NCI-H748 treated with DMSO at 0.1 percent for 48 hours (cell line): ENCODE data around the gene SIK3.
"Not testable (repeated sequence)": the region's sequence is repeated elsewhere in the genome, so short reads cannot be mapped to it uniquely, and the experiment has no call there.

Source experiments
- DNase-seq: peaks from one replicate; lab custom pipeline; 2025; lab: John Stamatoyannopoulos, UW

The SIK3 gene

DNA sequence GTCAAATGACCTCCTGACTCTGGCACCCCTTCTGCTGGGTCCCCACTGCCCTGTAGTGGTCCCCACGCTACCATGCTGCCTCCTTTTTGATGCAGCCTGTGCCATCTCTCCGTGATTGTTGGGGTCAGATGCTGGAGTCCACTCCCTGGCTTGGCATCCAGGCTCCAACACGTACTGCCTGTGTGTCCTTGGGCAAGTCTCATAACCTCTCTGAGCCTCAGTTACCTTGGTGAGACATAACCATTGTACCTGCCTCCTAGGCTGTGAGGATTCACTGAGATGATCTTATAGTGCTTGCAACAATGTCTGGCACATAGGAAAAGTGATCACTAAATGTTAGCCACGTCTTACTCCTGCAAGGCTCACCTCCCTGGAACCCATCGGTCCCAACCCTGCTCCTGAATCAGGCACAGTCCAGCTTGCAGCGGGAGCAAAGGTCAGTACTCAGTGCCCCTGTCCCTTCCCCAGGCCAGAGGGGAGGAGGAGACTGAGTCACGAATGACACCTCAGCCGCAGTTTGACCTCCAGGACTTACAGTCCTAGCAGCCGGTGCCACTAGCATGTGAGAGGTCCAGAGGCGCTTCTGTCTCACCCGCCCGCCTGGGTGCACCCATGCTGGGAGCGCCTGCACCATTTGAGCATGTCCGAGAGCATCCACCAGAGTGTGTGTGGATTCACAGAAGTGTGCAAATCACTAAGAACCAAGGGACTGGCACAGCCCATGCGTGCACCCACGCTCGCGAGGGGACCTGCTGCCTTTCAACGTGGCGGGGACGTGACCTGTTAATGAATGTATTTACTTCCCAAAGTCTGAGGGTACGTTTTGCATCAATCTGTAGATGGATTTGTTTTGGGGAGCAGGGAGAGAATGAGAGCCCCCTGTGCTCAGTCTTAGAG lies 272.1 kb downstream of the SIK3 start:
- DNase-seq = no peak

DNA sequence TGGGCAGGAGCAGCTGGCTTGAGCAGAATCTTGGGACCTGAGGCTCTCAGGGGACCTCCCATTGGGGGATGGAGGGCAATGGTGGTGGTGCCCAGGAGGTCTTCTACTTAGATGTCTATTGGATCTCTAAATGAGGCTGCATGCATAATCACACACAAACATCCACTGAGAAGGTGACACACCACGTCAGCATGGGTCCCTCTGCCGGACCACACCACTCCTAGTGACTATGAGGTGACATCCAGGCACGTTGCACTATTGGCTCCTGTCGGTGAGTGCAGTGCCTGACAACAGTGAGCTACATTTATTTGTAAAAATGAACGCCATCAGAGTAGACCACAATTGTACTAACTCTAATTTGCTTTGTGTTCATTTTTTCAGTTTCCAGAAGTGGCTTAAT lies 272.8 kb downstream of the SIK3 start:
- DNase-seq = no peak

DNA sequence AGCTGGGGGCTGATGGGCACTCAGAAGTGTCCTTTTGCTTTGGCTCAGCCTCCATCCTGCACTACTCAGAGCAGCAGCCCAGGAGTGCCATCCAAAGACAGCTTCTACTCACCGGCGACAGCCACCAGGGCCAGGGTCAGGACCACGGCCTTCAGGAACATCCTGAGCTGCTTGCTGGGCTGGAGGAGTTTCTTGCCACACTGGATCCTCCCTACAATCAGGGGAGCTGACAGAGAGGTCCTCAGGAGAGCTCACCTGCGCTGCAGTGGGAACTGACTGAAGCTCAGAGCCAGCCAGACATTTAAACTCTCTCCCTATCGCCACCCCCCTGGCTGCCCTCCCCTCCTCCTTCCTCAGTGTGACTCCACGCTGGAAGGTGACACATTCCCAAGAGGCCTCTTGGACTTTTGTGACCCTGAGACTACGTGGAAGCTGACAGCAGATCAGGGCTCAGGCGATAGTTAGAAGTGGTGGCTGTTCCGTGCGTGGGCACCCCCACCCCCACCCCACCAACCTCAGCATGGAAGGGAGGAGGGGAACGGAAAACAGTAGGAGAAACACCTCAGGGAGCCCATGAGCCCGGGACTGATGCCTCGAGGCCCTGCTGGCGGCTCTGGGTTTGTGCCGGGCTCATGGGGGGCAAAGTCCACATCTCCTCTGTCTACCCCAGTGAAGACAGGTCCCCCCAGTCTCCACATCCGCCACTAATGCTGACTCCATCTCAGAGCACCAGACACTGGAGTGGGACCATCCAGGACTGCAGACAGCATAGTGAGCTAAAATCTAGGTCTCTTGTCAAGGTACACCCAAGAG lies 275.0 kb downstream of the SIK3 start, which contains the start of gene APOA4:
TSS of gene APOA4 (minus strand) at position 274 of the 813 bp plus-strand sequence. CDS start at position 161, 113 bp downstream.
- DNase-seq = no peak

DNA sequence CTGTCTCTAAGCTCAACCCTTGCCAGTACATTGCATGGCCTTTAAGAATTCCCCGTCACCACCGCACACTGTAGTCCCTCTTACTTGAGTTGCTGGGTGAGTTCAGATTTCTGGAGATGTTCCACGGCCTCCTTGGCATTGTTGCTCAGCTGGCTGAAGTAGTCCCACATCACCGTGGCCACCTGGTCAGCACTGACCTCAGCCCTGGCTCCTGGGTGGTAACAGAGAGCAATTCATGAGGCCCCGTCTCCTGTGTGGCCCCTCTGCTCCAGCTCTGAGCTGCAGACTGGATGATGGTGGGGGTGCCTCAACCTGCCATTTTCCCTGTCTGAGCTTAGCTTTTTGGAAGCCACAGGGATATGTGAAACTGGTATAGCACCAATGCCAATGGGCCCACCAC lies 275.7 kb downstream of the SIK3 start:
- no peak for DNase-seq

DNA sequence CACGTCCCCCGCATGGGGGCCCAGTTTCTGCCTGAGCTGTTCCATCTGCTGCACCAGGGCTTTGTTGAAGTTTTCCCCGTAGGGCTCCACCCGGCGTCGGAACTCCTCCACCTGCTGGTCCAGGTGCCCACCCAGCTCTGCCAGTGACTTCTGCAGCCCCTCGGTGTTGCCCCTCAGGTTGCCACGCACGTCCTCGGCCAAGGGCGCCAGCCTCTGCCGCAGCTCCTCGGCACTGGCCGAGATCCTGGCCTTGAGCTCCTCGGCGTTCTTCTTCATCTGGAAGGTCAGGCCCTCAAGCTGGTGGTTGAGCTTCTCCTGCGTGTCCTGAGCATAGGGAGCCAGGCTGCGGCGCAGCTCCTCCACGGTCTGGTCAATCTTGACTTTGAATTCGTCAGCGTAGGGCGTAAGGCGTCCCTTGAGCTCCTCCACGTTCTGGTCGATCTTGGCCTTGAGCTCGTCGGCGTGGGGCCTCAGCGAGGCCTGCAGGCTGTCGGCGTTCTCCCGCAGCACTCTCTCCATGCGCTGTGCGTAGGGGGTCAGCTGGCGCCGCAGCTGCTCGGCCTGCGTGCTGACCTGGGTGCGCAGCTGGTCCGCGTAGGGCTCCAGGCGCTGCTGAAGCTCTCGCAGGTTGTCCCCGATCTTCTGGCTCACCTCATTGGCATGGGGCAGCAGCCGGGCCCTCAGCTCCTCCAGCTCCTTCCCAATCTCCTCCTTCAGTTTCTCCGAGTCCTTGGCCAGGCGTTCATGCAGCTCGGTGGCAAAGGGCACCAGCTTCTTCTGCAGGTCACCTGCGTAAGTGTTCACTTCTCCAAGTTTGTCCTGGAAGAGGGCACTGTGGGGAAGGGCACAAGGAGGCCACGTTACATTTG lies 276.9 kb downstream of the SIK3 start:
- no peak for DNase-seq

DNA sequence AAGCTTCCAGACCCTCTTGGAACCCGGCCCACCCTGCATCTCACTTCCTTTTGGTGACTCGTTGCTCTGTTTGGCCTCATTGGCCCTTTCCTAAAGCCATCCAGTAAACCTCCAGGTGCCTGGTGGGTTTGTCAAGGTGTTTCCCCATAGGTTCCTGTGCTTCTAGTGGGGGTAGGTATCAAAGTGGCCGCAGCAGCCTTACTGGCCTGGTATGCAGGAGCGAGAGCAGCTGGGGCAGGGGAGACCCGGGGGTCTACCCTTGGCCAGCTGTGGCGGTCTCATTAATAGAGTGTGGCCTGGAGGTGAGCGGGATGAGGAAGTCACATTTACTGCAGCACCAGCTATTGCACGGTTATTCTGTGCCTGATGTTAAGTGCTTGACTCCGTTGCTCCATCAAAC lies 279.2 kb downstream of the SIK3 start:
- DNase-seq = no peak

DNA sequence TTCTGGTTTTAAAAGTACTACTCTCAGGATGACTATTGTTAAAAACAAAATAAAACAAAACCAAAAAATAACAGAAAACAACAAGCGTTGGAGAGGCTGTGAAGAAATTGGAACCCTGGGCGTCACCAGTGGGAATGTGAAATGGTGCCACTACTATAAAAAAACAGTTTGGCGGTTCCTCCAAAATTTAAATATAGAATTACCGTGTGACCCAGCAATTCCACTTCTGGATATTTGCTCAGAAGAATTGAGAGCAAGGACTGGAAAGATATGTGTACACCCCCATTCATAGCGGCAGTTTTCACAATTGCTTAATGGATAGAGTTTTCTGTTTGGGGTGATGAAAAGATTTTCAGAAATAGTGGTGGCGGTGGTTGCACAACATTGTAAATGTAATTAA lies 283.7 kb downstream of the SIK3 start:
- no peak for DNase-seq

DNA sequence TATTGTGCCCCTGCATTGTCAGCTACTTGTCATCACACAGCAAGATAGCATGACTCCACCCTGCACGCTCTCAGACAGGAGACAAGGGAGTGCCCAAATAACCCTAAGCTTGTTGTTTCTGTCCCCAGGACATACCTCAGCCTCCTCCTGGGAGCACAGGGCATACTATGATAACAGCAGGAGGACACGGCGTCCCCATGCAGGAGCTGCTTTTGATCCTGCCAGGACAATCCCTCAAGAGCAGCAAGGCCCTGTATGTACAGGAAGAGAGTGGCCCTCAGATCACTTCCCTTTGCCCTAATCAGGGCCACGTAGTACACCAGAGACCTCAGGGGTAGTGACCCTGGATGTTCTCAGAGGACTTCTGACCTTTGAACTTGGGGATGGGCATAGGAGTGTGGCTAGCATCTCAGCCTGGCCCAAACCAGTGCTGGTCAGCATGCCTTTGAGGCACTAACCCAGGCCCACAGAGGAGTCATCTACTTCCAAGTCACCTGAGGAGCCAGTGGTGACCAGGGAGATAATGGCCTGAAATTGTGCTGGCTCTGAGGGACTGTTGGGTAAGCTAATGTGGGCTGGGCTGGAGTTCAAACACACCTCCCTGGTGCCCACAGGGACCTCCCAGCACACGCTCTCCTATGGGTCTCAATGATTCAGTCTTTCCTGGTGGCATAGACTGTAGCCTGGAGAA lies 284.3 kb downstream of the SIK3 start:
- DNase-seq = no peak

DNA sequence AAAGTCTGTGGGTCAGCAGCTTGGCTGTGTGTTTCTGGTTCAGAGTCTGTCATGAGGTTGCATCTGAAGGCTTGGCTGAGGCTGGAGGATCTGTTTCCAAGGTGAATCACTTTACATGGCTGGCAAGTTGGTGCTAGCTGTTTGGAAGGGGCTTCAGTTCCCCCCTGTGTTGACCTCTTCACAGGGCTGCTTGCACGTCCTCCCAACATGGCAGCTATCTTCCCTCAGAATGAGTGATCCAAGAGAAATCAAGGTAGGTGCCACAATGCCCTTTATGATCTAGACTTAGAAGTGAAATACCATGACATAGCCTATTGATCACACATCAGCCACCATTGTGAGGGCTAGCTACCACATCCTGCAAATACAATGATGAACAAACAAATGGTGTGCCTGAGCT lies 285.1 kb downstream of the SIK3 start:
- DNase-seq = no peak

DNA sequence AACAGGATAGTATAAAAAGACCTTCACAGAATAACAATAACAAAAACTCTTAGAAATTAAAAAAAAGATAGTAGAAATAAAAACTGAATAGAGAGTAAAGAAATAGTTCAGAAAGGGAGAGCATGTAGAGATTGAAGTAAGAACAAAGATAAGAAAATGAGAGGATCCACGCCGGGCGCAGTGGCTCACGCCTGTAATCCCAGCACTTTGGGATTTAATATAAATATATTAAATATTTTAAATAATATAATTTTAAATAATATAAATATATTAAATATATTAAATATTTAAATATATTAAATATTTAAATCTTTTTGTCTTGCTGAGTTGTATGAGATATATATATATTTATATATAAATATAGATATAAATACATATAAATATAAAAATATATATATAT lies 286.1 kb downstream of the SIK3 start:
- no peak for DNase-seq

DNA sequence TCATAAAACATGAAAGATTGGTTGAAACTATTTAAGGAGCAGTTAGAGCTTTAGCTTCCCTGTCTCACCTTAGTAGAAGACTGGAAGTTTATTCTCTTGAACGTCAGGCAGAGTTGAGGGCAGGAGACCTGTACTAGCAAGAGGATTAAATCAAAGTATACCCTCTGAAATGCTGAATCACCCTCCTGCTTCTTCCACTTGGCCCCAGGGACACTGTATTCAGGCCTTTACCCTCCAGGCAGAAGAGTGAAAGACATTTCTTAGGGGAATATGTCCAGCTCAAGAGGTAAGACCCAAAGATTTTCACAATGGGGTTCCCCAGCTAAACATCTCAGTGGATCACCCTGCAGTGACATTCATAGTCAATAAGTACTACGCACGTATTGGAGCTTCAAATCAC lies 287.0 kb downstream of the SIK3 start:
- DNase-seq = no peak

DNA sequence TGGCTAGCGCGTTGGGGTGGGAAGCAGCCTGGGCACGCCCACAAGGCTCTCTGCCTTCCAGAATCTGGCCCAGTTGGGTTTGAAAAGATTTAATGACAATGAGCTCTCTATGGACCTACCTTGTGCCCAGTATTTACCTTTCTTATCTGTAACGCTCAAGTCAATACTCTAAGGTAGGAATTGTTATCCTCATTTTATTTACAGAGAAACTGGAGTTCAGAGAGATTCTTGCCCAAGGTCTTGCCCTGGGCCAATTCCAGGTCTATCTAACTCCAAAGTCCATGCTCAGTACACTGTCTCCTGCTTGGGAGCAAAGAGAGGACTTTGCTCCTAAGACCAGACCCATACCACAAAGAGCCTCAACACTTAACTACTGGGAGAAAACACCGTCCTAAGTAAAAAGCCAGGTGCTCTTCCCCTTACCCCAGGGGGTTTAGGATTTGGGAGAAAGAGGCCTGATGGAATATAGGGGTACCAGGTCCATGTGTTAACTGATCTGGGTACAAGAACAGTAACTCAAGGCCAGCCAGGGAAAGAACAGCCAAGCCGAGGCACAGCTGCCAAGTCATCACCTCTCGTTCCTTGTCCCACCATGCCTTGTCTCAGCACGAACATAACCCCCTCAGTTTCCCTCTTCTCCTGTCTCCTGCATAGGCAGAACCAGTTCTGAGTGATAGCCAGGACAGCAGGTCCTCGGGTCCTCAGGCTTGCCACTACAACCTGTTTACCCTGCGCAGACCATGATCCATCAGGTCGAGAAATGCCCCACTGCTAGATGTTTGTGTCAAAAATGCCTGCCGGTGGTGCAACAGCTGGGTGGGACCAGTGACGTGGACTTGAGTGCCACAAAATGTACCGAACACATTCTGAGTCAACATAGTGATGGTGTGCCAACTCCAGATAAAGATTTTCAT lies 289.7 kb downstream of the SIK3 start:
- no peak for DNase-seq

DNA sequence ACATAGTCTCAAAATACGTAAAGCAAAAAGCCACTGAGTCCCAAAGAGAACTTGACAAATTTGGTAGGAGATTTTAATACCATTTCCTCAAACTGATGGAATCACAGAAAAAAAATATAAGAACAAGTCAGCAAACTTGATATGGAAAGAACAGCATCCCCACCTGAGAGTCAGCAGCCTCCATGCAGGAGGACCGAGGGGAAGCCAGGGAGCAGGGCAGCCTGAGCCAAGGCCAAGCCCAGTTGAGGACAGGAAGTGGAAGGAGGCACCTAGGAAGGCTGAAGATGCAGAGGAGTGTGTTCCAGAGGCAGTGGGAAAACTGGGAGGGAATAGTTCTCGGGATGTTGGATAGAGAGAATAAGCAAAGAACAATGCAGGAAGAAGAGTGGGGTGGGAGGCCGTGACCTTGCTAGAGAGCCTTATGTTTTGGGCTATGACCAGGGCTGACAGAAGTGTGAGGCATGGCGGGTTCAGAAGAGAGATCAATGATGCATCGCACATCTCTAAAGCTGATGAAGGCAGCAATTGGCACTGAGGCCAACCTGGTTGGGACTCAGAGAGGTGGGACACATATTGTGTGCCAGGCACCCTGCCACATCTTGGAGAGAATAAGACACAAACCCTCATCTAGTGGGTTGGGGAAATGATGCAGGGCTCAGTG lies 290.5 kb downstream of the SIK3 start:
- no peak for DNase-seq

DNA sequence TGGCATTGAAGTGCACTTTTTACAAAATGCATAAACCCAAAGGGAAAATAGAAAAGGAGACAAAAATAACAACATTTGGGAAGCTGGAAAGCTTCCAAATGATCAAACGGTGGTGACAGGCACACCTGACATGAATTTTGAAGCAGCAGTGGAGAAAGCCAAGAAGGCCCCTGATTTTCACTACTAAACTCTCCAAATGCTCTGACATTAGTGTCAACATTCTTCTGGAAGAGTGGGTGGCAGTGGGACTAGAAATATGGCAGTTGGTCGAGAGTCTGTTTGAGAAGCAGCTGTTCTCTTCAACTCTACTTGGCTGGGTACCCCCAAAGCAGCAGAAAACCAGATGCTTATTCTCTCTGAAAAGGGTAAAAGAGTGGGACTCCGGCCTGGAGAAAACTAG lies 294.2 kb downstream of the SIK3 start:
- DNase-seq = no peak

DNA sequence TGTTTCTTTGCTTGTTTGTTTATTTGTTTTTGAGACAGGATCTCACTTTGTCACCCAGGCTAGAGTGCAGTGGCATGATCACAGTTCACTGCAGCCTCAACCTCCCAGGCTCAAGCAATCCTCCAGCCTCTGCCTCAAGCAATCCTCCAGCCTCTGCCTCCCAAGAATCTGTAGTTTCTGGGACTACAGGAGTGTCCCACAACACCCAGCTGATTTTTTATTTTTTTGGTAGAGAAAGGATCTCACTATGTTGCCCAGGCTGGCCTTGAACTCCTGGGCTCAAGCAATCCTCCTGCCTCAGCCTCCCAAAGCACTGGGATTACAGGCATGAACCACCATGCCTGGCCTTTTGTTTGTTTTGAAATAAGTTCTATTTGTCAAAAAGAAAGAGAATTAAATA lies 296.6 kb downstream of the SIK3 start:
- DNase-seq = not testable (repeated sequence)

DNA sequence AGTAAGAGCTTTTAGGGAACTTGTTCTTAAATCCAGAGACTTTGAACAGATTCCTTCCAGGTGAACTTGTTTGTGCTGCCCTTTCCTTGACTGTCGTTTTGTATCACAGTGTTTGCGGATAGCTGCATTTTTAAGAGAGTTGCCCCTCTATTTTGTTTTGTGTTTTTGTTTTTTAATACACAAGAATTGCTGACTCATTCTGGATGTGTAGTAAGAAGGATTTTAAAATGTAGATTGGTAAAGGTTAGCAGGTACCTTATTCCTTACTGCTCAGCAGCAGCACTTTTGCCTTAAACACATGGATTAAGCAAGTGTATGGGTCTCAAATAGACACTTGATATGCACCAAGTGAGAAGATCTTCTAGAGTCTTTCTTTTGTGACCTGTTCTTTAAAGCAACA lies 297.6 kb downstream of the SIK3 start:
- no peak for DNase-seq

DNA sequence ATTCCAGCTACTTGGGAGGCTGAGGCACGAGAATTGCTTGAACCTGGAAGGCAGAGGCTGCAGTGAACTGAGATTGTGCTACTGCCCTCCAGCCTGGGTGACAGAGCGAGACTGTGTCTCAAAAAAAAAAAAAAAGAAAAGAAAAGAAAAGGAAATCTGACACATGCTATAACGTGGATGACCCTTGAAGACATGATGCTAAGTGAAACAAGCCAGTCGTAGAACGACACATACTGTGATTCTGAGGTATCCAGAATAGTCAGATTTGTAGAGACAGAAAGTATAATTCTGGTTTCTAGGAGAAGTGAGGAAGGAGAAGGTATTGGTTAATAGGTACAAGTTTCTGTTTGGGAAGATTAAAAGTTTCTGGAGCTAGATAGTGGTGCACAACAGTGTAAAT lies 299.9 kb downstream of the SIK3 start:
- no peak for DNase-seq

DNA sequence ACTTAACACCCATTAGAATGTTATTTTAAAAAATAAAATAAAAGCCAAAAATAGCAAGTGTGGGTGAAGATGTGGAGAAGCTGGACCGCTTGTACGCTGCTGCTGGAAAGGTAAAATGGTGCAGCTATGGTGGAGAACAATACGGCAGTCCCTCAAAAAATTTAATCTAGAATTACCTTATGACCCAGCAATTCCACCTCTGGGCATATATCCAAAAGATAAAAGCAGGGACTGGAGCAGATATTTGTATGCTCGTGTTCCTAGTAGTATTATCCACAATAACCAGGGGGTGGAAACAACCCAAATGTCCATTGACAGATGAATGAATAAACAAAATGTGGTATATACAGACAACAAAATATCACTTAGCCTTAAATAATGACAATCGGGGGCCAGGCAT lies 300.4 kb downstream of the SIK3 start:
- DNase-seq = no peak

DNA sequence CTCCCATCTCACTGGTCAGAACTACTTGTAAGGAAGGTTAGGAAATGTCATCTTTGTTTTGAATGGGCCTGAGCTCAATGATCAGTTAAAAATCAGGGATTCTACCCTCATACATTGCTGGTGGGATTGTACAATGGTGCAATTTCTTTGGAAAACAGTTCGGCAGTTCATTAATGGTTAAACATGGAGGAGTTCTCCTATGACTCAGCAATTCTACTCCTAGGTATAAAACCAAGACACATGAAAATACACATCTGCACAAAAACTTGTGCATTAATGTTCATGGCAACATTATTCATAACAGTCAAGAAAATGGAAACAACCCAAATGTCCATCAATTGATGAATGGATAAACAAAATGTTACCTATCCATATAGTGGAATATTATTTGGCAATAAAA lies 301.7 kb downstream of the SIK3 start:
- no peak for DNase-seq

DNA sequence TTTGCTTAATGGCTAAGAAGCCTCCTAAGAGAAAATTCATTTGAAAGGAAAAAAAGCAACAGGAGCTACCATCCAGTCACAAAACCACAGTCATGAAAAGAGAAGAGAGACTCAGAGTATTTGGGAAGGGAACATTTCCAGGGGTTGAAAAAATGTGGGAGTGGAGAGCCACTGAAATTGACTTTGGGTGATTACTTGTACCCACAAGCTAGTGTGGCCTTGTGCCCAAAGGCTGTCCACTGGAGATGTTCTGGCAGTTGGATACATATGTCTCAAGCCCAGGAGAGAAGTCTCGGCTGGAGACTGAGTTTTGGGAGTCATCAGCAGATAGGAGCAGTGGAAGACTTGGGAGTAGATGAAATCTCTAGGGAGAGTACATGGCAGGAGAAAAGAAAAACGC lies 303.4 kb downstream of the SIK3 start:
- no peak for DNase-seq
